Muscle of arm (tissue), 12 donors: Measurements from ENCODE around the gene COL4A3. TPM values are rescaled to one million over a fixed set of nuclear protein-coding genes. Genes with fewer than 3 reads are reported as not detected.
"Not testable (repeated sequence)": the region's sequence is repeated elsewhere in the genome, so short reads cannot be mapped to it uniquely, and the experiment has no call there.

ENCODE experiments used
- DNase-seq: peaks from one replicate; pipeline ENCODE4 v3.0.0-alpha.2; 2013
- polyA plus RNA-seq, 12 donors: library from polyadenylated mRNA; unstranded; fragments of 120-200 nt; gene quantifications; one replicate each; pipeline ENCODE4 v1.2.1, GENCODE V29; 2013; ENCODE audit not compliant: insufficient read length in 12 of 12

COL4A3 gene
- polyA plus RNA-seq, 12 donors: 0.06 to 0.47 (median 0.19) TPM; not detected in 2

DNA sequence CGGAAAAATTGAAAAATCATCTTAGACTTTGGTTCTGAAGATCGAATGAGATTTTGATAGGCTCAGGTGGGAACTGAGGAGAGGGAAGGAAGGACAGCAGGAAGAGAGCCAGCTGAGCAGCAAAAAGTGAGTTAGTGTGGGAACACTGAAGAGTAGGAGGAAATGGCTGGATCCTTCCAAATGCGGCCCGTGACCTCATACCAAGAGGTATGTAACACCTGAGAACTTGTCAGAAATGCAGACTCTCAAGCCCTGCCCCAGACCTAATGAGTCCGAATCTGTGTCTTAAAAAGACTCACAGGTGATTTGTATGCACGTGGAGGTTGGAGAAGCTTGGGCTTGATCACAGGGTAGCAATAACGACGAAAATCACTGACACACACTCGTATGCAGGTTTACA lies 42.0 kb downstream of the COL4A3 start:
- DNase-seq: no peak

DNA sequence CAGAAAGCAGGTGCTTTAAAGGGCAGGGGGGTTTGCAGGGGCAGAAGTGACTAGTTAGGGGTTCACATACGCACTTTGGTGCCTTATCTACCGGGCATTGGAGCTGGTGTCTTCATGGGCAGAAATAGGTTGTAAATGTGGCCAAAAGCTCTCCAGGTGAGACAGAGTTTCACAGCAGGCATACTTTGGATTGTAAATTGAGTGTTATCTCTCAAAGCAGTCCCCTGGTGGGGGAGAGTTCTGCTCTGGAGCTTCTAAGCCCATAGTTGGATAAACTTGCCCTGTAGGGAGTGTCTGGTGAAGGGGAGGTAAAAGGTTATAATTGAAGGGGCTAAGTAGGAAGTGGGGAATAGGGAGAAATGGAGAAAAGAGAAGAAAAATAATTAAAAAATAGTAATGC lies 43.1 kb downstream of the COL4A3 start:
- no peak for DNase-seq

DNA sequence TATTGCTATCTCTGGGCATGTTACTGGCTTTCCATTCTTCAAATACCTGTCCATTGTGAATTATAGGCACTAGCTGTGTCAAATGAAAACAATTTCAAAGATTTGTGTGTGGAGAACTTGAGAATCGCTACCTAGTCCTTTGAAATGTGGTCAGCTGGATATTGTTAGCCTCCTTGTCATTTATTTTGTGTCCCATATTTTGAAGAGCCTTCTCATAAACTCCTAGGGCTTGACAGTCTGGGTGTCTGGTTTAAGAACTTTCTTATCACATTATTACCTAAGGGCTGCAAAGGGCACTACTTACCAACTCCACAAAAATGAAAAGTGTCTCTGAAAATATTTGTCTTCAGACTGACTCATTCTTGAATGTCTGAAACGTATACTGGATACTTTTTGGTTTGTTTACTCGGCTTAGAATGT lies 50.2 kb downstream of the COL4A3 start:
- DNase-seq: no peak

DNA sequence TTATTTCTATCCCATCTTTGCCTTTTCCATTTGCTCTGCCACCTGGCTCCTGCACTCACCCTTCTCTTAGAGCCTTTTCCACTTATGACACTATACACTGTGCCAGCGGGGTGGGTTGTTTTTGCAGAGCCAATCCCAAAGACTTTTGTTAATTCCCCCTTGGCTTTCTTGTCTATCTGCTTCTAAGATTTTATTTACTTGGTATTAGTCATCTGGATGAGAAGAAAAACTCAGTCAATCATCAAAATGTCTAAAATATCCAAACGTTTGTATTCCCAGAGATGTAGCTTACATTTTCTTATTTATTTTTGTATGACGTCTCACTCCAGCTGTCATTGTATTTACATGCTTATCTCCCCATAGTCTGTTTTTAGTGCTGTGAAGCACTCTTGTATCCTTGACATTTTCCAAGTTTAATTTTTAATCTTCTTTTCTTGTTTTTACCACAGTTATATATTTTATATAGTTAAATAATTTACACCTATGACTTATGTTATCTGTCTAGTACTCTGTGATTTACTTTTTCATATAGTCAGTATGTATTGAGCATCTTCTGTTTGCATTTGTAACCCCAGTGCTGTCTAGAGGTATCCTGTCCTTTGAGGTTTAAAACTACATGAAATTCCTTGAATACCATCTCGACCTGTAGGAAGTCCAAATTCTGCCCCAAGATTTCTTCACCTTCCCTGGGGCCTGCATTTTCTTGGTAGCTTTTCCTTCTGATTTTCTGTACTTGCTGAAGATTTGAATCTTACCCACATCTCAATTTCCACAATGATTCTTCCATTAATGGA lies 55.1 kb downstream of the COL4A3 start:
- DNase-seq: no peak

DNA sequence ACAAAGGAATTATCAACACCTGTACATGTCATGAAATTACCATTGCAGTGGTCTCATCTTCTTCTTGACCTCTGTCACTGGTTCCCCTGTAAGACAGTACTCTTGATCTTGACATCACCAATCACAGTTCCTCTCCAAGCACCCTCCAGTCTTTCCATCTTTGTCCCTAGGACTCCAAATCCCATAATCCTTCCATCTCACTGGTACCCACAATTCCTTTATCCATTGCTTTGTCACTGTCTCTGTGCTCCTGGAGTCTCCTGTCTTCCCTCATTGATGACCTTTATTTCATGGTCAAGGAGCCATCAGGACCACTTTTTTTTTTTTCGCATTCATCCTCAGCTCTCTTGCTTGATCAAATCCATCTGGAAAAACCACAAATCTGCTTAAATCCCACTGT lies 56.7 kb downstream of the COL4A3 start:
- no peak for DNase-seq

DNA sequence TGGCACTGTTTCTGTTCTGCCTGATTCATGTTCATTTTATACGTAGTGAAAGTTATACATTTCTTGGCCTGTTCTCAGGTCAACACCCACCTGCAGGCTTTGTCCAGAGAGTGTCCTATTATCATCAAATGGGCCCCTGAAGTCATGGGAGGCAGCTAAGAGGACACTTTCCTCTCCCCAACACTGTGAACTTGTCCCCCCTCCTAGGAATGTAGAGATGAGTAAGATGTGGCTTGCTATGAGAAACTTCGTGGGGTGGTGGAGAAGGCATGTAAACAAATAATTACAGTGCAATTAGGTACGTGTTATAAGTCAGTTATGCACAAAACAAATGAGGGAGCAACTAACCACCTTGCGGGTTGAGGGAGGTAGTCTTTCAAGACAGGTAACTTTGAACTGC lies 57.9 kb downstream of the COL4A3 start:
- no peak for DNase-seq

DNA sequence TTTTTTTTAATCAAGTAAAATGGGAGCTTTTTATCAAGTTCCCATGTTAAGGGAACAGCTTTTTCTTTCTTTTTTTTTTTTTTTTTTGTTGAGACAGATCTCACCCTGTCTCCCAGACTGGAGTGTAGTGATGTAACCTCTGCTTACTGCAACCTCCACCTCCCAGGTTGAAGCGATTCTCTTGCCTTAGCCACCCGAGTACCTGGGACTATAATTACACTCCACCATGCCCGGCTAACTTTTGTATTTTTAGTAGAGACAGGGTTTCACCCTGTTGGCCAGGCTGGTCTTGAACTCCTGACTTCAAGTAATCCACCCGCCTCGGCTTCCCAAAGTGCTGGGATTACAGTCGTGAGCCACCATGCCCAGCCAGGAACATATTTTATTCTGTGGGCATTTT lies 61.2 kb downstream of the COL4A3 start:
- DNase-seq: not testable (repeated sequence)

DNA sequence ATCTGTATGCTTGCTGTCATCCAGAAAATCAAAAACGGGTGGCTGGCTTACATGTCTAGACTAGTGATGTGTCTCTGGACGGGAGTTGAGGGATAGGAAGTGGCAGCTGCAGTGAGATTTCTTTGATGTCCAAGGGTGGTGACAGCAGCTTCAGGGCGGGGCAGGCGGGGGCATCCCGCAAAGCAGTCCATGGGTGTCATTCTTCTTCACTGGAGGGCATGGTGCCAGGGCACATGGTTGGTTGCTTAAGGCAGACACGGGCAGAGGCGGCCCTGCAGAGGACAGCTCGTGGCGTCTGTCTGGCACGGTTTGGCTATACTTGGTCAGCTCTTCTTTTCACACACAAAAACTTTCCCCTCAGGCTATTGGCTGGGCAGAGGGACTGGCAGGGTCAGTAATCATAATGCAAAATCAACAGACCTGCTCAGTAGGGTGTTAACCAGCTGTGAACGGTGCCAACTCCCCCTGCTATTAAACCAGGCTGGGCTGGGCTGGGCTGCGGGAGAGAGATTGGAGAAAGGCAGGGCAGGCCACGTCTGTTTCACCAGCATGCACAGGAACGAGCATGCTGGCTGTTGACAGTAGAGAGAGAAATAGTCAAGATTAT lies 63.7 kb downstream of the COL4A3 start:
- DNase-seq: peak; percentile 11

DNA sequence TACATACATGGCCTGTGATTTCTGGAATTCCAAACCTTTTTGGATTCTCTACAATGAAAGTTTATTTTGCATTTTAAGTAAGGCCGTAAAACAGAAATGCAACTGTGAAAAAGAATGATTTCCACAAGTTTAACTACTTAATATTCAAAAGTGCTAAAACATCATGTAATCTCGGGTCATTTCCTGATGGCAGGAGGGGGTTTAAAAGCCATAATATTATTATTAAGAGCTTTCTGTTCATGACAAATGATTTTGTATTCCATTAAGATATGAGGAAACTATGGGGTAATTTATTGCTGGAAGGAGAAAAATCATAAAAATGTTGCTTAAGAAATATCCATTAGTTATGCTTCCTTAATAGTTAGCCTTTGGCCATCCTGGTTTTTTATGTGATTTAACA lies 65.7 kb downstream of the COL4A3 start:
- DNase-seq: no peak

DNA sequence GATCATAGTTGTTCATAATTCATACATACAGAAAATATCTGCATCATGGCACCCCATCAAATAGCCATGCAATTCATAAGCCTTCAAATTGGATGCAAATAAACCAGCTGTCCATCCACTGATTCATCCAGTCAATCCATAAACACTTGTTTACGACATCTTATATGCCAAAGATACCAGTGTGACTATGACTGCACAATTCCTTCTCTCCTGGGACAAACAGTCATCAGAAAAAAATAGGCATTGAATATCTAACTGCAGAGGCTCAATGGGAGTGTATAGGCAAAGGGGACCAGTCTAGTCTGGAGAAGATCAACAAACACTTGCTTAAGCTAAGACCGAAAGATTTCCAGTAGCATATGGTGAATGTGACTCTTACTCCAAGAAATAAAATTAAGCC lies 70.0 kb downstream of the COL4A3 start:
- DNase-seq: no peak

DNA sequence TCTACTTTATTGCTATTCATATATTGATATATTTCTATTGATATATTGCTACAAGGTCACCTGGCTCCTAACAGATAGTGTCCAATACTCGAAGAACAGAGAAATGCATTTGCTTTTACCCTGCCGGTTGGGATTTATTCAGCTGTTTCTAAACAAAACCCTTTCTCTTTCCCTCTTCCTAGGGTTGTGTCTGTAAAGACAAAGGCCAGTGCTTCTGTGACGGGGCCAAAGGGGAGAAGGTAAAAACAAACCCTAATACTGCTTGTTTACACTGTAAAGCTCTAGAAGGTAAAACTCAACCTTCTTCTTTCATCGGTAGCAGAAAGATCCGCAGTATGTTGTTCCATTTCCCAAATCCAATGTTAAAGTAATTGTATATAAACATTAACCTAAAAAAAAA lies 73.4 kb downstream of the COL4A3 start:
- DNase-seq: no peak

DNA sequence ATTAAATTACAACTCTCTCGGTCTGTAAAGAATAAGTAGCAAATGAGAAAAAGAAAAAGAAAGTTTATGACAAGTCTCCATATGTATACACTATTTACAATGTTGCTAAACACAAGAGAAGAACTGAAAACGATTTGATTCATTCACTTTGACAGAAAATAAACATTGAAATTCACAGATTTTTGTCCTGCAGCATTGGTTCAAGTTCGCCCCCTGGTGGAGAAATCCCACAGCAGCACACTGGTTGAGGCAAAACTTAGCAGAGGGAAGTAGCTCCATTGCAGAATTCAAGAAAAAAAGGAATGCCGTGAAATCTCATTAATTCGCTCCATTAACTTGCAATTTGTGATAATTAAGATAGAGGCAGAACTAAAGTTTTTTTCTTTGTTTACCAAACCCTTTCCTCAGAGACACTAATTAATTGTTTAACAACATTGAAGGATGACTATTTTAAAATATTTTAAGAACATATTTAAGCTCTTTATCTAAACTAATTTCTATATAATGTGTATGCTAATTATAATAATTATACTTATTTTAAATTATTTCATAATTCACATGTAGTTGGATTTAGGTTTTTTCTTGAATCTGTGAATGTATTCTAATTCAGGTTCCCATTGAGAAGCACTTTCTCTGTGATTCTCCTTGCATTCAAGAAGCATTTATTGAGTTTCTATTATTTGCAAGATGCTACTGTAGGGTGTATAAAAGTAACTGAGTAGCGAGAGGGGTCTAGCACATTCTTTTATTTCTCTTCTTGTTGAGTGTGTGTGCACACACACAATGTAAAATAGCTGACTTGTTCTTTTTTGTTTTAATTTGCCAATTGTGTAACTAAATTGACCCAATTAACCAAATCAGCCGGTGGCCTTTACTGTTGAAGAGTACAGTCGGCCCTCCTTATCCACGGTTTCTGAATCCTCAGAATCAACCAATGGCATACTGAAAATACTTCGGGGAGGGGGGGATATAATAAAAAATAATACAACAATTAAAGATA lies 74.1 kb downstream of the COL4A3 start:
- peak; percentile 55 for DNase-seq

DNA sequence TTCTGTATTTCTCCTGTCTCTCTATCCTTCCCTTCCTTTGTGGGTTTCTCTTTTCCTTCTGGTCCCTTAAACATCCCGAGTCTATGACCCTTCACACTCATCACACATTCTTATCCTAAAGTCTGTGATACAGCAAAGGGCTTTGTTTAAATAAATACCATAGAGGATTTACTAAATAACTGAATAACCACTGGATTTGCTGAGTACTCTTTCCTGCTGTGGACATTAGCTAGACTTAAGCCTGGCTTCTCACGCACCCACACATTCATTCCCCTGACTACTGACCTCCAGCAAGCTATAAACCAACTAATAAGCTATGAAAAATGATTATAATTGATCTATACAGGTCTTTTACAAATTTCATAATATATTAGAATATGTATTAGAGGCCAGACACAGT lies 76.6 kb downstream of the COL4A3 start:
- no peak for DNase-seq

DNA sequence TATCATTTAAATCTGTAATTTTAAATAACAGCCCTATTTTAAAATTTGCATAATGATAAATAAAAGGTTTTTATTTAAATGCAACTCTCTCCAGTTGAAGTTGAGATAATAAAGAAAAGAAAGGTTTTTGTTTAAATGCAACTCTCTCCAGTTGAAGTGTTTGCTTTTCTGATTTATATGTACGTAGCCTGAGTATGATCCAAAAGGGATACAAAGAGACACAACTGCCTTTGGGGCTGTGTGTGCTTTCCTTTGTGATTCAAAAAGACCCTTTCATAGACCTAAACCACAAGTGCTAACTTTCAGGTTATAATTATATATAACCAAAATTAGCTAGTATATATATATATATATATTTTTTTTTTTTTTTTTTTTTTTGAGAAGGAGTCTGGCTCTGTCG lies 84.5 kb downstream of the COL4A3 start:
- no peak for DNase-seq

DNA sequence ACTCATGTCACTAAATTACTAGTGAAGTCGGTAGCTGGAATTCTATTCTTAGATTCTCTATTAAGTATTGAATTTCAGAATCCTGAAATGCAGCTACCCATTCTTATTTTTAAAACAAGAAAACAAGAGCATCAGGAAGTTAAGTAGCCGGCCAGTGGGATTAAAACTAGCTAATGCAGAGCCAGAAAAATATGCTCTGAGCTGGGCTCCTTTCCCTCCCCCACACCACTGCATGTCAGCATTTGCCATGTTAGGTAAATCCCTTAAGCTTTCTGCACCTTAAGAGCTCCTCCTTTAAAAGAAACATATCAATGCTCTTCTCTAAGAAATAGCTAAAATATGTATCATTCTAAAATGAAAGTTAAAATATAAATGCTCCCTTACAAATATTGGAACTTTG lies 88.4 kb downstream of the COL4A3 start:
- DNase-seq: no peak

DNA sequence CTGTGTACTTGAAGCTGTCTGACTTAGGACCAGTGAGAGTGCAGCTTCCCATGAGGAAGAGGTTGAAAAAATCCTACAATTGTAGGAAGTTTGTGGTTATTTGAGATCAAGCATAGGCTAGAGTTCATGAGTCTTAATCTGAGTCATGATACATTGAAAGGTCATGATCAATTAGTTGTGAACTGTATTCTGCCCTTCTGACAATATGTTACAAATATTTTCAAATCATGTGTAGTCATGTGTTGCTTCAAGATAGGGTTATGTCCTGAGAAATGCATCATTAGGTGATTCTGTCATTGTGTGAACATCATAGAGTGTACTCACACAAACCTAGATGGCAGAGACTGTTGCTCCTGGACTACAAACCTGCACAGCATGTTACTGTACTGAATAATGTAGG lies 92.2 kb downstream of the COL4A3 start:
- no peak for DNase-seq

DNA sequence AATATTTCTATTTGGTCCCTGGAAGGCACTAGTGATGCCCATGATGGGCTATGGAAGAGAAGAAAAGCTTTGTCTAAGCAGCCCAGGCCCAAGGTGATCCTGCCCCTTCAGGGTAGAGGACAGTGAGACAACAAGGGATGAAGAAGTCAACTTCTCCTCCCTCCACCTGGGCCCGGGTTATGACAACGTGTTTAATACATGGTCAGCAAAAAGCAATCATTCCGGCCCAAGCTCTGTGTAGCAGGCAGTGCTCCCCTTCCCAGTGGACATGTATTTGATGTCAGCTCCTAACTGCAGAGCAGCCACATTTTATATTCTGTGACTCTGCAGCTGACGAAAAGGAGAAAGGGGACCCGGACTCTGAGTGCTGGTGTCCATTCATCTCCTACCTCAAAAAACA lies 93.4 kb downstream of the COL4A3 start:
- DNase-seq: no peak

DNA sequence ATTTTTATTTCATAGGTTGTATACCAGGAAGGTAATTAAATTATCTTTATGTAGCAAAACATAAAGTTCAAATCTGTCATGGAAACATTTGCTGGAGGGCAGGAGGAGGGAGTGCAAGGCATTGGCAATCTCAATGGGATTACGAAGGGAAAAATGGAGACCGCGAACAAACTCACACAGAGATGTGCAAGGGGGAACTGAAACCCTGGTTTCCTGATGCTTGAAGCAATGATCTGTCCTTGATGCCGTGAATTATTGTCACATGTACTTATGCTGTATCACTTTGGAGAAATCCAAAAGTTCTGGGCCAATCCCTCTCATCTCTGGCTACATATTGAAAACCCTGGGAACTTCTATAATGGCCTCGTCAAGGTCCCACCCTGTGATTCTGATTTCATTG lies 95.6 kb downstream of the COL4A3 start:
- no peak for DNase-seq

DNA sequence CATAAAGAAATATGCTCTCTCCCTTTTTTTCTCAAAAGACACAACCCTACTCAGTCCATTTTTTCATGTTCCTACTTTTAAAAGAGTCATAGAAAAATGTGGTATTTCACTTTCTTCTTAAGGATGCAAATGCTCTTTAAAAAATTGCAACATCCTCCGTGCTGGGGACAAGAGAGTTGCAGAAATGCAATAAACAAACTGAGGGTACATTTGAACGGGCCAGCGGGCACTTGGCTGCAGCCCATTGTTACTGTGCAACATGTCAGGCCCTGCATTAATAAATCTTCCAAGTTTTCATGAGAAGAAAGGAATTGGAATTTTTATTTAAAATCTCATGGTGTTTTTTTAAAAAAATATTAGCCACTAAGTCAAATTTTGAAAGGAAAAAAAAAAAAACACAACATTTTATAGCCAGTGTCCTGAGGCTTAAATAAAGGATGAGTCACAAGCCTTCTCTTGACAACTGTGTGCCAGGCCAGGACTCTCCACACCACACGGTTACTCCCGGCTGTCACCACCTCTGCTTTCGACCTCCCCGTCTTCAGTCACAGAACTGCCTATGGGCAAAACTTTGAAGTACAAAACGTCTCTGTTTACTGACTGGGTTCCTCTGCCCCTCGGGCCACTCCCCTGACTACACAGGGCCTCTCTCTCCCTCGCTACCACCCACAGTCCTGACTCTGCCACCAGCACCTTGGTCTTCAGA lies 103.1 kb downstream of the COL4A3 start:
- DNase-seq: no peak

DNA sequence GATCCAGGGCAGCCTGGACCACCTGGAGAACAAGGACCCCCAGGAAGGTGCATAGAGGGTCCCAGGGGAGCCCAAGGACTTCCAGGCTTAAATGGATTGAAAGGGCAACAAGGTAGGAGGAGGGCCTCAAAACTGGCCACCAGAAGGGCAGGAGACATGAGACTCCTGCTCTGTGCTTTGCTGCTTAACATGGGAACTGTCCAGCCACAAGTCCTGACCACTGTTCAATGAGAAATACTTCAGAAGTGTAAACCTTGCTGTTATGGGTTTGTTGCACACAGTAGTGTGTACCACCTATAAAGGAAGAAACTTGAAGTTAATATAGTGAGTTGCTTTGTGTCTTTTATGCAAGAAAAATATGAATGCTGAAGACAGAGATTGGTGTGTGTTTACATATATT lies 116.5 kb downstream of the COL4A3 start:
- no peak for DNase-seq

DNA sequence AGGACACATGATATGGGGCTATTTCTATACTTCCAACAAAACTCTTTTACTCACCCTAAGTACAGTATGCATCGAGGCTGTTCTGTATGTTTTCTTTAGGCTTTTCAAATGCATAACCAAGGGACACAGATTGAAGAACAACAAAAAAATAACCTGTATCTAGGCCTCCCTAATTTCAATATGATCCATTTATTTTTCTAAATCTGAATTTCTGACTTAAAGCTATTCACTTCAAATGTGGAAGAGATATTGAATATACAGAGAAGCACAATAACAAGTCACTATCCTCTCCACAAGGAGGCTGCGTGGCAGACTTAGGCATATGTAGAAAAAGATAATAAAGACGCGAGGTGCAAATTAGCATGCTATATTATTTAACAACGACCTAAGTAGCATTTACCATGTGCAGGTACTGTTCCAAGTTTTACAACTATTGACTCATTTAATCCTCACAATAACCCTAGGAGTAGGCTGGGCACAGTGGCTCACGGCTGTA lies 121.4 kb downstream of the COL4A3 start:
- DNase-seq: no peak

DNA sequence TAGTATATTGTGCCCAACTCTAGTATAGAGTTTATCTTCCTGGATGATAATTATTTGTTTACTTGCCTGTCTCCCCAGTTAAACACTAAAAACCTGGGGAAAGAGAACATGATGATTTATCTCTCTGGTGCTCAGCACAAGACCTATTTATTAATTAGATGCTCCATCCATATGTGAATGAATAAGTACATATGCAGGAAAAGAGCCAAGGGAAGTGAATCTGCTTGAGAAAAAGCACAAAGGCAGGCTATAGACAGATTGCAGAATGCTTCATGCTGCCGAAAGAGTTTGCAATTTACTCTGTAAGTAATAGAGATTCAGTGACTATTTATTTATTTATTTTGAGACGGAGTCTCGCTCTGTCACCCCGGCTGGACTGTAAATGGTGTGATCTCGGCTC lies 123.3 kb downstream of the COL4A3 start:
- DNase-seq: no peak
